Stimulated activated CD4-positive, alpha-beta T cell treated with anti-CD3 and anti-CD28 coated beads, Interleukin-4, amount 100 ng/mL, for 48 hours (primary cell): Measurements from ENCODE around the gene SLC25A38.

Experiments
- DNase-seq, 2 donors: peaks; one replicate each; pipeline ENCODE4 v3.0.0-alpha.2; 2020; ENCODE audit warnings: low read depth in 2 of 2

Gene SLC25A38

GRCh38 chr3:39433642-39434041 is 50.5 kb downstream of the SLC25A38 start:
- no peak for DNase-seq

DNA sequence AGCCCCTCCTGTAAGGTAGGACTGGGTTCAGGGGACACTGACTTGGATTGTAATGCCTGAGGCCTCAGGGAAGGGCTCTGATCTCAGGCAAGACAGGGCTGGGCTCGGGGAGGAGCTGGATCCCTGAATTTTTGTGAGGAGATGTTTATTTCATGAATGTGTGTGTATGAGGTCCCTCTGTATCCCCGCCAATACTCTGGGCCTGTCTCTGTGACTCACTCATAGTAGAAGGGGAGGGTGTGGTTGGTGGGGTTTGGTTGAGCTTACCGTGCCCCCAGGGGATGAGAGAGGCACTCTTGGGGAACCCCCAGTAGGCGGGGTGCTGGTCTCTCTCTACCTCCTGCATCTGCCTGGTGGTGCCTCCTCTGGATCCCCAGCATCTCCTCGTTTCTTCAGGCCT is 51.4 kb downstream of the SLC25A38 start:
- no peak for DNase-seq

- no peak for DNase-seq
These were observed 52.0 kb downstream of the SLC25A38 start for GRCh38 chr3:39435006-39435748.

DNA sequence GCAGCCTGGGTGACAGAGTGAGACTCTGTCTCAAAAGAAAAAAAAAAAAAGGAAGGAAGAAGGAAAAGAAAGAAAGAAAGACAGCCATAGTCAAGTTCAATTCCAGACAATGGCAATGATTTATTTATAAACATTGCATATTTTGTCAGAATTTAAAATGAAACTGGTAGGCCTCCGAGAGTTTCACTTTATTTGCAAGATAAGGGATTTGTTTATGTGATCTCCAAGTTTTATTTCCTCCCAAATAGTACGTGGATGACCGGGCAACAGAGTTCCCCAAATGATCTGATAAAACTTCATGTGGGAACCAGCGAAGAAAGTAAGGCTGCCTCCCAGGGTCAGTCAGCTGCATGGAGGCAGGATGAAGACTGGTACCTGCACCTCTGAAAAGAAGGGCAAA is 55.7 kb downstream of the SLC25A38 start:
- no peak for DNase-seq

DNA sequence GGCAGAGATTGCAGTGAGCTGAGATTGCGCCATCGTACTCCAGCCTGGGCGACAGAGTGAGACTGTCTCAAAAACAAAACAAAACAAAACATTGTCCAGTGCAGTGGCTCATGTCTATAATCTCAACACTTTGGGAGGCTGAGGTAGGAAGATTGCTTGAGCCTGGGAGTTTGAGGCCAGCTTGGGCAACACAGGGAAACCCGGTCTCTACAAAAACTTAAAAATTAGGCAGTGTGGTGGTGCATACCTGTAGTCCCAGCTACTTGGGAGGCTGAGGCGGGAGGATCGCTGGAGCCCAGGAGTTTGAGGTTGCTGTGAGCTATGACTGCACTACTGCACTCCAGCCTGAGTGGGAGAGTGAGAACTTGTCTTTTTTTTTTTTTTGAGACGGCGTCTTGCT is 57.1 kb downstream of the SLC25A38 start:
- no peak for DNase-seq

DNA sequence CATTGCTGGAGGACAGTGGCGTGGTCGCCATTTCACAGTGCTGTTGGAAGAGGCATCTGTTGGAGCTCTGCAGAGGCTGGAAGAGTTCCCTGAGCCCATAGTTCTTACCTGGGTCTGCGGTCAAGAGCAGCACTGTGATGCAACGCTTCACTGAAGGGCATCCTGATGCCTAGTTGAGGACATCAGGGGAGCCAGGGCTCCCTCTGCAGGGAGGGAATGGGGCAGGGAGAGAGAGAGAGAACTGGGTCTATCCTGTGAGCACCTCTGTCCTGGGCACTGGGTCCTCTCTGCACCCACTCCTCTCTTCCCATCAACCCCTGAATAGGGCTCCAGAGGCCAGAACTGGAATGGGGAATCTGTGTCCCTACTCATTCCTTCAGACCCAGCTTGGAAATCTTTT is 60.4 kb downstream of the SLC25A38 start:
- no peak for DNase-seq

- DNase-seq = no peak
These were observed 62.8 kb downstream of the SLC25A38 start for GRCh38 chr3:39445927-39446326.

GRCh38 chr3:39446444-39446843 is 63.3 kb downstream of the SLC25A38 start:
- DNase-seq = no peak
